MM.1S (cell line): Measurements from ENCODE around the gene TET2.

Experiments used
- DNase-seq: peaks from one replicate; pipeline ENCODE4 v3.0.0-alpha.2; 2015
- H2AFZ ChIP-seq: fragments of 300-600 bp; sonication (generic); 2 replicates; pipeline ENCODE4 v1.6.0; 2016; ENCODE audit warnings: antibody characterized with exemption, low read length
- H3F3A ChIP-seq: fragments of 300-600 bp; sonication (generic); 2 replicates; pipeline ENCODE4 v1.6.1; 2016; ENCODE audit warnings: mild to moderate bottlenecking, antibody characterized with exemption, low read length, moderate library complexity, mixed read lengths; ENCODE audit not compliant: insufficient read depth
- H3K27ac ChIP-seq: fragments of 300-600 bp; sonication (generic); 2 replicates; pipeline ENCODE4 v1.5.1; 2016; ENCODE audit warnings: mild to moderate bottlenecking, low read length
- H3K27me3 ChIP-seq: fragments of 300-600 bp; sonication (generic); replicated peaks from 2 replicates; pipeline ENCODE4 v1.6.0; 2016; ENCODE audit warnings: low read length; ENCODE audit not compliant: insufficient read depth
- H3K36me3 ChIP-seq: fragments of 300-600 bp; sonication (generic); replicated peaks from 2 replicates; pipeline ENCODE4 v1.6.1; 2016; ENCODE audit warnings: mild to moderate bottlenecking, low read length, mixed read lengths; ENCODE audit not compliant: insufficient read depth
- H3K4me1 ChIP-seq: fragments of 300-600 bp; sonication (generic); 2 replicates; pipeline ENCODE4 v1.6.1; 2016; ENCODE audit warnings: low read length, mixed read lengths
- H3K4me2 ChIP-seq: fragments of 300-600 bp; sonication (generic); 2 replicates; pipeline ENCODE4 v1.6.0; 2016; ENCODE audit warnings: low read depth, low read length
- H3K4me3 ChIP-seq: fragments of 300-600 bp; sonication (generic); 2 replicates; pipeline ENCODE4 v1.5.1; 2016; ENCODE audit warnings: low read length, mixed read lengths
- H3K79me2 ChIP-seq: fragments of 300-600 bp; sonication (generic); 2 replicates; pipeline ENCODE4 v1.6.1; 2016; ENCODE audit warnings: mixed run types, low read length, mixed read lengths
- H3K9ac ChIP-seq: fragments of 300-600 bp; sonication (generic); 2 replicates; pipeline ENCODE4 v1.6.1; 2016; ENCODE audit warnings: low read length, mixed read lengths
- H3K9me2 ChIP-seq: fragments of 300-600 bp; sonication (generic); replicated peaks from 2 replicates; pipeline ENCODE4 v1.6.1; 2016; ENCODE audit warnings: mild to moderate bottlenecking, low read length, mixed read lengths; ENCODE audit not compliant: insufficient read depth
- H3K9me3 ChIP-seq: fragments of 300-600 bp; sonication (generic); replicated peaks from 2 replicates; pipeline ENCODE4 v1.6.1; 2016; ENCODE audit warnings: mild to moderate bottlenecking, low read length, mixed read lengths; ENCODE audit not compliant: insufficient read depth
- H4K20me1 ChIP-seq: fragments of 300-600 bp; sonication (generic); 2 replicates; pipeline ENCODE4 v1.6.1; 2016; ENCODE audit warnings: mild to moderate bottlenecking, low read length, moderate library complexity, mixed read lengths; ENCODE audit not compliant: insufficient read depth
- EZH2 ChIP-seq: fragments of 300-600 bp; sonication (generic); optimal IDR thresholded peaks from 2 replicates; pipeline ENCODE3; 2017; ENCODE audit warnings: low read depth, mild to moderate bottlenecking, antibody characterized with exemption, low read length, mixed read lengths
- EZH2phosphoT487 ChIP-seq: fragments of 300-600 bp; sonication (generic); IDR thresholded peaks from 2 replicates; pipeline ENCODE4 v1.6.1; 2018; ENCODE audit warnings: antibody characterized with exemption, low read length
- TF ChIP-seq, protein P1 (sequence below): fragments of 300-600 bp; sonication (generic); IDR thresholded peaks from 2 replicates; pipeline ENCODE4 v1.5.1; 2016; ENCODE audit warnings: antibody characterized with exemption, low read length, mixed read lengths

Gene TET2

DNA sequence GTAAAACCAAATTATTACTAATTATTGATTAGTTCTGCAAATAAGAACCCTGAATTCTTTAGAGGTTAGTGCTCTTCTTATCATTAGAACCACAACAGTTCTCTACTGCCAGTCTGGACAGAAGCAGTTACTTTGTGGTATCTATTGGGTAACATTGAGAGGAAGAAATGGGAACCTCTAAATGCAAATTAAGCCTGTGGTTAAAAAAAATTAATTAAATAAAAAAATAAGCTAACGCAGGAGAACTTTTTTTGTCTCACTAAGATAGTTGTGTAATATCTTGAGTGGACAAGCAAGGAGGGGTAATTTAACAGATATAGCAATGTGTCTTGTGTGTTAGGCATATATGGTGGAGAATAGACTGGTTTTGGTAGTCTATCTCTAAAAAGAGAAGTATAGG lies 32.9 kb upstream of the TET2 start:
- no peaks in the 10 kb centered on the region for H4K20me1 ChIP-seq
- H3K4me2 ChIP-seq, result no peak overlapping the region
- DNase-seq, result no peak

DNA sequence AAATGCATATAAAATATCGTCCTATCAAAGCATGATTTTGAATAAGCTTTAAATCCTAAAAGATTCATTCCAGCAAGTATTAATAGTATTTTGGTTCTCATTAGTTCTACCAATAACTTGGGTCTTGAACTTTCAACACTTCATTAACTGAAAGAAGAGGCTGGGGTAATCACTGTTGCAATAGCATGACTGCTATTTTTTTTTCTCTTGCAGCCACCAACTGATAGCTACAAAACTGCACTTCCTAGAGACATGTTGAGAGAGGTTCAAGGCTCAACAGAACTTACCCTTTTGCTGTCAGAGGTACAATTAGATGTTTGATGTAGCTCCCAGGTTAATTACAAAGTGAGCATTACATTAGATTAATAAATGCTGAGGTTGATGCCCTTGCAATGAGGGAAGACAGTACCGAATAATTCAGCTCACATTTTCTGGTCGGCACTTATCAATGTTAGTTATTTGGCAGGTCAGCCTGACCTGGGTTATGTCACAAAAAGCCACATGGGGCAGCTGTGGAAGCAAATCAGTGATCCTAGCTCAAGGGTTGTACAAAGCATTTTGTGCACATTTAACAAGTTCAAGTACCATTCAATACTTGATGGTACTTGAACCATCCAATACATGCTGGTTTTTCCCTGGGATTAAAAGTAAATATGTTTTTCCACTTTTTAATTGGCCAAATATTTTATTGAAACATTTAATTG lies 29.9 kb upstream of the TET2 start:
- no peak for DNase-seq
- Histone ChIP-seq H3K36me3 (no peaks in the 10 kb centered on the region), H3K9me2 (no peaks in the 10 kb centered on the region), H3K79me2 (no peaks in the 10 kb centered on the region), H3K4me1 (no peaks in the 10 kb centered on the region), H2AFZ (no peak overlapping the region), H3K4me3 (no peak overlapping the region), H3K9ac (no peak overlapping the region), H3F3A (no peaks in the 10 kb centered on the region), H3K27ac (no peak overlapping the region), H3K4me2 (no peak overlapping the region), H4K20me1 (no peaks in the 10 kb centered on the region), H3K9me3 (no peaks in the 10 kb centered on the region), H3K27me3 (no peaks in the 10 kb centered on the region)
- no peak for TF ChIP-seq EZH2phosphoT487
- TF ChIP-seq, protein P1, sequence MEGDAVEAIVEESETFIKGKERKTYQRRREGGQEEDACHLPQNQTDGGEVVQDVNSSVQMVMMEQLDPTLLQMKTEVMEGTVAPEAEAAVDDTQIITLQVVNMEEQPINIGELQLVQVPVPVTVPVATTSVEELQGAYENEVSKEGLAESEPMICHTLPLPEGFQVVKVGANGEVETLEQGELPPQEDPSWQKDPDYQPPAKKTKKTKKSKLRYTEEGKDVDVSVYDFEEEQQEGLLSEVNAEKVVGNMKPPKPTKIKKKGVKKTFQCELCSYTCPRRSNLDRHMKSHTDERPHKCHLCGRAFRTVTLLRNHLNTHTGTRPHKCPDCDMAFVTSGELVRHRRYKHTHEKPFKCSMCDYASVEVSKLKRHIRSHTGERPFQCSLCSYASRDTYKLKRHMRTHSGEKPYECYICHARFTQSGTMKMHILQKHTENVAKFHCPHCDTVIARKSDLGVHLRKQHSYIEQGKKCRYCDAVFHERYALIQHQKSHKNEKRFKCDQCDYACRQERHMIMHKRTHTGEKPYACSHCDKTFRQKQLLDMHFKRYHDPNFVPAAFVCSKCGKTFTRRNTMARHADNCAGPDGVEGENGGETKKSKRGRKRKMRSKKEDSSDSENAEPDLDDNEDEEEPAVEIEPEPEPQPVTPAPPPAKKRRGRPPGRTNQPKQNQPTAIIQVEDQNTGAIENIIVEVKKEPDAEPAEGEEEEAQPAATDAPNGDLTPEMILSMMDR, result no peak
- TF ChIP-seq EZH2, result no peak

More for the DNA sequence above, 32.9 kb upstream of the TET2 start:
- Histone ChIP-seq H3K4me1 (no peaks in the 10 kb centered on the region), H3K4me3 (no peak overlapping the region), H3K36me3 (no peaks in the 10 kb centered on the region), H3K79me2 (no peaks in the 10 kb centered on the region), H3K9me3 (no peaks in the 10 kb centered on the region), H3K27me3 (no peaks in the 10 kb centered on the region), H3K27ac (no peak overlapping the region), H3K9me2 (no peaks in the 10 kb centered on the region), H3F3A (no peaks in the 10 kb centered on the region), H3K9ac (no peak overlapping the region), H2AFZ (no peak overlapping the region)
- TF ChIP-seq EZH2, result no peak
- no peak for TF ChIP-seq EZH2phosphoT487
- TF ChIP-seq, protein P1, result no peak

DNA sequence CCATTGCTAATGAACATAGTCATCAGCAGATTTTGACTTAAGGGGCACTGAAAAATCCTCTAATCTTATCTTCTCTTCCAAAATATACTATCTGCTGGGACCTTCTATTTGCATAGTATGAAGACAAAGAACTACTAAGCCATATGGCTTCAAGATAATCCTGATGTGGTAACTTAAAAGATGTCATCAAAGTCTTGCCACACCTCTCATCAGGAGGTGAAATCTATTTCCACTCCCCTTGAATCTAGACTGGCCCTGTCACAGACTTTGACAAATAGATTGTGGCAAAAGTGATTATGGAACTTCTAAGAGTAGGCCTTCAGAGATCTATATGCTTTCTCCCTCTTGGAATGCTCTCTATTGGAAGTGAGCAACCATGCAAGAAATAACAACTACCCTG lies 27.3 kb upstream of the TET2 start:
- Histone ChIP-seq H3F3A (no peaks in the 10 kb centered on the region), H3K27ac (no peak overlapping the region), H3K79me2 (no peaks in the 10 kb centered on the region), H2AFZ (no peak overlapping the region), H3K4me1 (no peaks in the 10 kb centered on the region), H3K4me3 (no peak overlapping the region), H3K9me3 (no peaks in the 10 kb centered on the region), H4K20me1 (no peaks in the 10 kb centered on the region), H3K4me2 (no peak overlapping the region), H3K36me3 (no peaks in the 10 kb centered on the region), H3K9me2 (no peaks in the 10 kb centered on the region), H3K27me3 (no peaks in the 10 kb centered on the region), H3K9ac (no peak overlapping the region)
- TF ChIP-seq EZH2phosphoT487 (no peak), EZH2 (no peak)
- TF ChIP-seq, protein P1, result no peak
- no peak for DNase-seq
